Activated effector memory CD4-positive, alpha-beta T cell treated with Interleukin-2 at 50 U/mL for 16 hours (primary cell): ENCODE data around the gene ITSN1.
A peak's percentile ranks its signal among the peaks of the same experiment; 100 is the strongest.
"Not testable (repeated sequence)": the region's sequence is repeated elsewhere in the genome, so short reads cannot be mapped to it uniquely, and the experiment has no call there.

Source experiments
- DNase-seq: peaks from one replicate; pipeline ENCODE4 v3.0.0-alpha.2; 2020

The ITSN1 gene

DNA sequence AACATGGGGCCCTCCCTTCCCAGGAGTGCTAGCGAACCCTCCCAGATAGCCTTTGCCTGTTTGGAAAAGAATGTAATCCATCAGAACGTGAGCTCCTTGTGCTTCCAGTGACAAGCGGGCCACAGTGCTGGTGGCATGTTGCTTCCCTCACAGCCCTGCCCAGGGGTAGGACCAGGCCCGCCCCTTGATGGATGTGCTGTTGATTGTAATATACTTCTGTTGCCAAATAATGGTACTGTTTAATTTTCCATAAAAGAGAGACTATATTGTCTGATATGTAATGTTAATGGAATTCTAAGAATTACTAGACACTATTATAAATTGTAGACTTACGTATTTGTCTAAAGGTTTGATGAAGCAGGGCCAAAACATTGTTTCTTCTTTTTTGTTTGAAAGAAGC lies 256.9 kb downstream of the ITSN1 start:
- DNase-seq: no peak

DNA sequence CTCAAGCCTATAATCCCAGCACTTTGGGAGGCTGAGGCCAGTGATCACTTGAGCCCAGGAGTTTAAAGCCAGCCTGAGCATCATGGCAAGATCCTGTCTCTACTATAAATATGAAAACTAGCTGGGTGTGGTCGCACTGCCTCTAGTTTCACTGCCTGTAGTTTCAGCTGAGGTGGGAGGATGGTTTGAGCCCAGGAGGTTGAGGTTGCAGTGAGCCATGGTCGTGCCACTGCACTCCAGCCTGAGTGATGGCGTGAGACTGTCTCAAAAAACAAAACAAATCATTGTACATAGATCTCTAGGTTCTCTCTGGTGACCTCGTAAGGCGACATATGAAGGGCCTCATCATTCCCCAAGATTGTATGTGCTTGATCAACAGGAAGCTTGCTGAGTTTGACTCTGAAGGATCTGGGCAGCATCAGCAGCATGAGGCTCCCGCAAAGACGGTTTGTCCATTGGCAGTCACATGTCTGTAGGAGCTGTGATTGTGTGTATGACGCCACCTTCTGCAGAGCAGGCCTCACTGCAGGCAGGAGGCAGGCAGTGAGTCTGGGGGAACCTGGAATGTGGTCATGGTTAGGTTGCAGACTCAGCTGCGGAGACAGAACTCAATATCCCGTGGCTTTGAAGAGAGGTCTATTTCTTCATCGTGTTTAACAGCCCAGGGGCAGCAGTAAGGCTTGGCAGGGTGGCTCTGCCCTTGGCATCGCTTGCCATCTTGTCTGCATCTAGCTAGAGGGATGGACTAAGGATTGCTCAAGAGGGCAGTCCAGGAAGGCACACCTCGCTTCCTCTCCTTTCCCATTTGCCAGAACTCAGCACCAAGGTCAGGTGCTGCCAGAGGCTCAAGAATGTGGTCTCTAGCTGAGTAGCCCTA lies 259.3 kb downstream of the ITSN1 start:
- no peak for DNase-seq

DNA sequence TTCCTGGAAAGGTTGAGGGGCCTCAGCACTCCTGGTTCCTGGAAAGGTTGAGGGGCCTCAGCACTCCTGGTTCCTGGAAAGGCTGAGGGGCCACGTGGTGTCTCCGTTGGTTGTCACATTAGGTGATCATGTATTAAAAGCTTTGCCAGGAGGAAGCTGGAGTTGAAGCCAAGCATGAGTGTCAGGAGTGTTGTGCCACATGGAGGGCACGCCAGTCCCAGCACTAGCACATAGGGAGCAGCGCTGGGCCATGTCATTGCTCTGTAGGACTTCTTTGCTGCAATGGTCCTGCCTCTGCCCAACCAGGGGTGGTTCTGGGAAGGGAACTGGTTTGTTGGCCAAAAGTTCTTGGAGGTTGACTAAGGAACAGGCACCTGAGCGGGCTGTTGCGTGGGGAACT lies 260.0 kb downstream of the ITSN1 start:
- DNase-seq: no peak

DNA sequence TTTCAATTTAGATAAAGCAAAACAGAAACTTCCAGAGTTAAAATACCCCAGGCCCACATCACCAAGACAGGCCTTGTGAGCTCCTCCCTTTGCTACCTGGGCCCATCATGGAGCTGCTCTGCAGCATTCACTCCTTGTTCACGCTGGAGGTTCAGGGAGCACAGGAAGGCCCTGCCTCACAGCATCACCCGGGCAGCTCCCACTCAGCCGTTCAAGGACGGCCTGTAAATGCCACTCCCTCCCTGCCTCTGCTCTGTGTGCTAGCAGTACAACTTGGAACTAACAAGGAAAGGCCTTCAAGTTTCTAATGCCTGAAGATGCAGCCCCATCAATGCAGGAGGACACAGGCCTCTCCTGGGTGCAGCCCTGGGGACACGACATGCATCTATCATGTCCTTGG lies 261.7 kb downstream of the ITSN1 start:
- no peak for DNase-seq

DNA sequence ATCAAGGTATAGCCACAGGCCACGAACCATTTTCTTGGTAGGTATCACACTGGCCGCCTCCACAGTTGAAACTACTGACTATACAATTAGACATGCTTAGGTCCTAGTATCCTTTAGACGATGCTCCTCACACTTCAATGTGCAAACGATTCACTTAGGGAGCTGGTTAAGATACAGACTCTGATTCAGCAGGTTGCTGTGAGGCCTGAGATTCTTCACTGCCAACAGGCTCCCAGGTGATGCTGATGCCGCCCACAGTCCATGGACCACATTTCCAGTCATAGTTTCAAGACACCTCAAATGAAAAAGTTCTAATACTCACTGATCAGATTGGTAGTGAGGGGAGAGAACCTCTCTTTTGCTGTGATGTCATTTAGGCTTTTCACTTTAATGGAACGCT lies 266.5 kb downstream of the ITSN1 start:
- no peak for DNase-seq

DNA sequence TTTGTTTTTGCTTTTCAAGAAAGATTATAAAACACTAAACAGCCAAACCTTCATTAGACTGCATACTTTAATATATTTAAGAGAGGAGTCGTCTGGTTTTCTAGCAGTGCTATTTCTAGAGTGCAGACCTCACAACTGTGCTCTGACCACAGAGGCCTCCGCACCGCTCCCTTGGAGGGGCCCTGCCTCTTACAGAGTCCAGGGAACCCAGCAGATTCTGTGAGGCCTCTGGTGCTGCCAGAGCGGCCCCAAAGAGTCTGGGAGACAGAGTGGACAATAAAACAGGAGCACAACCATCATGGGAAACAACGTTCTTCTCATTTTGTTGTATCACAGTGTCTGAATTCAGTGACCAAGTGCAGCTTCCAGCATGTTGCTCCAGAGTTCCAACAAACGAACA lies 267.5 kb downstream of the ITSN1 start:
- no peak for DNase-seq

DNA sequence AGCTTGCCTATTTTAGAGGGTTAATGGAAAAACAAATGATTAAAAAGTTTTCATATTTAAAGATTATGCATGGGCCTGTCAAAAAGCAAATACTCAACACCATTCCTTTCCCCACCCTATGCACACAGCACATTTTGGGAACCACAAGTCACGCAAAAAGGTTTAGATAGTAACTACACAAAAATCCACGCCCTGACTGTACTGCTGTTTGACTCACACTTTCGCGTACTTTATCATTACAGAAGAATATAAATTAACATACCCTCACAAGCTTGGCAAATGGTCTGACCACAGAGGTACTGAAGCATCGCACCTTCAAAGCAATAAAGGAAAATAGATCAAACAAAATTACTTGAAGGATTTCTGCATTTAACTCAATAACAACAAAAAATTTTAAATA lies 271.9 kb downstream of the ITSN1 start:
- no peak for DNase-seq

DNA sequence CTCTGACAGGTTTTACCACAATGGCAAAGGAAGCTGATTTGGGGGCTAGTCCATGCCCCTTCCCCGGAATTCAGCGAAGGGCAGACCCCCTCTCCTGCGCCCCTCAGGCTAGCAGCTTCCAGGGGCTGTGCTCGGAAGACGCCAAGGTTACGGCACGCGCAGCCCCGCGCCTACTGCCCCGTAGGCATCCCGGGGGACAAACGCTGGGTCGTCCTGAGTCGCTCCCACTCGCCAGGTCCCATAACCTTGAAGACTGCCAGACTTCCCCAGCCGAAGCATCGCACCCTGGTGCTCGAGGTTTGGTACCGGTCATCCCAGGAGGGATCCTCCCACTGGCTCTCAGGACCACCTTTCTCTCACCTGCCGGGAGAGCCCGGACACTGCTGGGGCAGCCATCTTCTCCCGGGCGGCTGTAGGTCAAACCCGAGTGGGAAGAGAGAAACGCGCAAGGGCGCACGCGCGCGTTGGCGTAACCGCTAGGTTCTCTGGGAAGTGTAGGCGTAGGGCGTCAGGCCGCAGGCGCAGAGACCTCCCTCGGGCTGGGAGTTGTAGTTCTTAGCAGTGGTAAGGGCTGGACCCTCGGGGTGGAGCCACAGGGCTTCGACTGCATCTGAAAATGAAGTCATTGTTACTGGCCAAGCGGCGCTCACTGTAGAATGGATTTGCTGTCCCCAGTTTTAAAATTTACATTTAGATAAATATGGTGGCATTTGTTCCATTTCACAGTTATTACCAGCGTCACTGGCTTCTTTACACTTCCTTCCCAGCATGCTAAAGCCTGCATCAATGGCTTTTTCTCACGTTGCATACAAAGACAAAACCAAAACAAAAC lies 273.3 kb downstream of the ITSN1 start, which contains the start of gene ATP5PO:
Gene ATP5PO (minus strand): TSS at position 437 of the 832 bp plus-strand sequence. CDS start 41 bp downstream, at position 396.
- peak; percentile 93 for DNase-seq

DNA sequence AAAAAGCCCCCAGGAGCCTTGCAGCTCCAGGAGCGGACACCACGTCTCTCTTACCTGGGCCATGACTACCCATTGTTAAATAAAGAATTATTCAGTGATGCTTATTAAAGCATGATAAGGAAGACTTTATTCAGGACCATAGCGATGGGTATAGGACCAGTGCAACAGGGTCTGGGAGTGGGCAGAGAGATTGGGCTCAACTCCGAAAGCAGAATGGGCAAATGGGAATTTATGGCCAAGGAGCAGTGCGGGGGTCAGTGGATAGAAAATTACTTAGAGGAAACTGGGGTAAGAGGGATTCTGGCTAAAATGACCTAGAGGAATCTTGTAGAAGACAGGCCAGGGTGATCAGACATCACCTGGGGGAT lies 273.9 kb downstream of the ITSN1 start:
- no peak for DNase-seq

DNA sequence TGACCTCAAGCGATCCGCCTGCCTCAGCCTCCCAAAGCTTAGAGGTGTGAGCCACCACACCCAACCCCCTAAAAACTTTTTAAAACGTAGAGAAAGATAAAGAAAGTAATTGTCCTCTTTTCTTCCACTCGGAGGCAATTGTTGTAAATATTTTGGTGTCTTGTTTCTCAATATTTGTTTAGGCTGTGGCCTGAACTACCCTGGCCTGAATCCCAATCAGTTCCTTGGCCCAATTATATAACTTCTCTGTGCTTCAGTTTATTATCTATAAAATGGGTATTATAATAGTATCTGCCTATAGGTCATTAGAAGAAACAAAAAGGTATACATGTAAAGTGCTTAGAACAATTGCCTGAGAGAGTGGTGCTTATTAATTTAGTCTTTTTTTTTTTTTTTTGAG lies 275.1 kb downstream of the ITSN1 start:
- DNase-seq: no peak

GRCh38 chr21:33924079-33924765 lies 281.9 kb downstream of the ITSN1 start:
- peak; percentile 79 for DNase-seq

DNA sequence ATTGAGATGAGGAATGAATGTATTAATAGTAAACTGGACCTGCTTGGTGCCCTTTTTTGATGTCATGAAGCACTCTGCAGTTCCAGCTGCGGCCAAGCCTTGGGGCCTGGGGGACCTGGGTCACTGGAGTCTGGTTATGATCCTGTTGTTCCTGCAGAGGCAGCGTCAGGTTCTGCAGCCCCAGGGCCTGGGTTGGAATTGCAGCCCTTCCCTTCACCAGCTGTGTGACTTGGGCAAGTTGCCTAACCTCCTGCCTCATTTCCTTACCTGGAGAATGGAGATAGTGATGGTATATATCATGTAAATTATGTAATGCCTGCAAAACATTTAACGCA lies 282.4 kb downstream of the ITSN1 start:
- DNase-seq: no peak

DNA sequence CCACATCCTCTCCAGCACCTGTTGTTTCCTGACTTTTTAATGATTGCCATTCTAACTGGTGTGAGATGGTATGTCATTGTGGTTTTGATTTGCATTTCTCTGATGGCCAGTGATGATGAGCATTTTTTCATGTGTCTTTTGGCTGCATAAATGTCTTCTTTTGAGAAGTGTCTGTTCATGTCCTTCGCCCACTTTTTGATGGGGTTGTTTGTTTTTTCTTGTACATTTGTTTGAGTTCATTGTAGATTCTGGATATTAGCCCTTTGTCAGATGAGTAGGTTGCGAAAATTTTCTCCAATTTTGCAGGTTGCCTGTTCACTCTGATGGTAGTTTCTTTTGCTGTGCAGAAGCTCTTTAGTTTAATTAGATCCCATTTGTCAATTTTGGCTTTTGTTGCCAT lies 283.9 kb downstream of the ITSN1 start:
- not testable (repeated sequence) for DNase-seq

- peak; percentile 64 for DNase-seq
Observed at GRCh38 chr21:33931052-33931798, 288.9 kb downstream of the ITSN1 start.

DNA sequence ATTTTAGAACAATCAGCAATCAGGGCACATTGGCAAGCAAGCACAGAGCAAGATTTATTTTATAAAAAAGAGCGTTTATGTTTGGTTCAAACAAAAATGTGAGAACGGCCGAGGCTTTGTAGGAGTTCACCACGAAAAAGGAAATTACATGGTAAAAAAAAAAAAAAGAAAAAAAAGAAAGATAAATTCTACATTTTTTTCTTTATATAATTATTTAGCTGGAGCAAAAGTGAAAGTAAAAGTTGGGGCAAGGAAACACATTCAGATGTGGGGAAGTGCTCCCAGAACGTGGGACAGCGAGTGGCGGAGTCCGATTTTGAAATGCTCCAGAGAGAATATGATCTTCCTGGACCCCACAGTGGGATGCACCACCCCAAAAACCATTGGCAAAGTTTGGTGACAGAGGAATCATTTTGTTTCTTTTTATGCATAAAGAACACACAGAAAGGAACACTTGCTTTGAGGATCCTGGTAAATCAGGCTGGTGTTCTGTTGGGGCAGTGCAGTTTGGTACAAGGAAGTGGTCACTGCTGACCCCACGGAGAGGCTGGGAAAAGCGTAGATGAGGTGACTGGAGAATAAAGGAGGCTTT lies 289.6 kb downstream of the ITSN1 start:
- no peak for DNase-seq

GRCh38 chr21:33932731-33933130 lies 290.4 kb downstream of the ITSN1 start:
- no peak for DNase-seq

GRCh38 chr21:33936301-33937038 lies 294.2 kb downstream of the ITSN1 start:
- DNase-seq: peak; percentile 49

GRCh38 chr21:33937146-33937545 lies 294.8 kb downstream of the ITSN1 start:
- DNase-seq: no peak

GRCh38 chr21:33937931-33938339 lies 295.6 kb downstream of the ITSN1 start:
- no peak for DNase-seq

- DNase-seq: no peak
Observed at GRCh38 chr21:33938381-33938780, 296.1 kb downstream of the ITSN1 start.

GRCh38 chr21:33939226-33939625 lies 296.9 kb downstream of the ITSN1 start:
- no peak for DNase-seq
